C4-2B (cell line): ENCODE results near the gene WDR93.

Experiments used
- ZFX ChIP-seq: fragments of 450-650 bp; IDR thresholded peaks from 2 replicates; pipeline ENCODE4 v1.6.1; 2017
- TF ChIP-seq, protein P1 (sequence below): fragments of 450-650 bp; conservative IDR thresholded peaks from 2 replicates; pipeline ENCODE4 v1.5.1; 2017; ENCODE audit warnings: mild to moderate bottlenecking

DNA sequence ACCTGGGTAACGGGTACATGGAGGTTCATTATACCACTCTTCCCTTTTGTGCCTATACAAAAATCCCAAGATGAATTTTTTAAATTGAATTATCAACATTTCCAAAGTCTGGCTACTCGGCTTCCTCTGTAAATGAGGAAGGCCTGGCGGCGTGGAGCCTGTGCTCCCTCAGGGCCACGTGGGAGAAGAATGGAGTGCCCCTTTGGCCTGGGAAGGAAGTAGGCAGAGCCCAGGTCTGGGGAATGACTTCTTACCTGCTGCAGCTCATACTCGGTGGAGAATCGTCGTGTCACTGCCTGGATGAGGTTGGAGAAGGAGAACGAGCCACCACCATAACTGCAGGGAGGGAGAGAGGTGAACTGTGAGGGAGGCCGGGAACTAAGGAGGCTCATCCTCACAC, 99.6 kb downstream of the WDR93 start:
- TF ChIP-seq, protein P1, sequence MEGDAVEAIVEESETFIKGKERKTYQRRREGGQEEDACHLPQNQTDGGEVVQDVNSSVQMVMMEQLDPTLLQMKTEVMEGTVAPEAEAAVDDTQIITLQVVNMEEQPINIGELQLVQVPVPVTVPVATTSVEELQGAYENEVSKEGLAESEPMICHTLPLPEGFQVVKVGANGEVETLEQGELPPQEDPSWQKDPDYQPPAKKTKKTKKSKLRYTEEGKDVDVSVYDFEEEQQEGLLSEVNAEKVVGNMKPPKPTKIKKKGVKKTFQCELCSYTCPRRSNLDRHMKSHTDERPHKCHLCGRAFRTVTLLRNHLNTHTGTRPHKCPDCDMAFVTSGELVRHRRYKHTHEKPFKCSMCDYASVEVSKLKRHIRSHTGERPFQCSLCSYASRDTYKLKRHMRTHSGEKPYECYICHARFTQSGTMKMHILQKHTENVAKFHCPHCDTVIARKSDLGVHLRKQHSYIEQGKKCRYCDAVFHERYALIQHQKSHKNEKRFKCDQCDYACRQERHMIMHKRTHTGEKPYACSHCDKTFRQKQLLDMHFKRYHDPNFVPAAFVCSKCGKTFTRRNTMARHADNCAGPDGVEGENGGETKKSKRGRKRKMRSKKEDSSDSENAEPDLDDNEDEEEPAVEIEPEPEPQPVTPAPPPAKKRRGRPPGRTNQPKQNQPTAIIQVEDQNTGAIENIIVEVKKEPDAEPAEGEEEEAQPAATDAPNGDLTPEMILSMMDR = no peak
- TF ChIP-seq ZFX = no peak
